ENCODE data around the gene EEF1A2.
"Not testable (repeated sequence)": the region's sequence is repeated elsewhere in the genome, so short reads cannot be mapped to it uniquely, and the experiment has no call there.

EEF1A2 gene

GRCh38 chr20:63487116-63487764 is 11.6 kb downstream of the EEF1A2 start:
- no peak for DNase-seq (ENCODE audit: low read depth in 2 of 2)

GRCh38 chr20:63486300-63486855 is 12.5 kb downstream of the EEF1A2 start:
- no peak for DNase-seq (ENCODE audit: low read depth in 2 of 2)

- no peak for DNase-seq (ENCODE audit: low read depth in 2 of 2)
Observed at GRCh38 chr20:63484651-63485403, 14.1 kb downstream of the EEF1A2 start.

GRCh38 chr20:63484236-63484635 is 14.6 kb downstream of the EEF1A2 start:
- DNase-seq (ENCODE audit: low read depth in 2 of 2), result no peak

GRCh38 chr20:63483834-63484233 is 15.0 kb downstream of the EEF1A2 start:
- DNase-seq (ENCODE audit: low read depth in 2 of 2), result no peak

GRCh38 chr20:63482021-63482587 is 16.8 kb downstream of the EEF1A2 start:
- no peak for DNase-seq (ENCODE audit: low read depth in 2 of 2)

GRCh38 chr20:63481503-63481902 is 17.4 kb downstream of the EEF1A2 start:
- DNase-seq (ENCODE audit: low read depth in 2 of 2), result no peak

- DNase-seq (ENCODE audit: low read depth in 2 of 2), result not testable (repeated sequence)
Observed at GRCh38 chr20:63479695-63480419, 19.0 kb downstream of the EEF1A2 start.

GRCh38 chr20:63478346-63479302 is 20.3 kb downstream of the EEF1A2 start:
- no peak for DNase-seq (ENCODE audit: low read depth in 2 of 2)

GRCh38 chr20:63477944-63478343 is 20.9 kb downstream of the EEF1A2 start:
- no peak for DNase-seq (ENCODE audit: low read depth in 2 of 2)

GRCh38 chr20:63477061-63477616 is 21.7 kb downstream of the EEF1A2 start:
- no peak for DNase-seq (ENCODE audit: low read depth in 2 of 2)

- no peak for DNase-seq (ENCODE audit: low read depth in 2 of 2)
Observed at GRCh38 chr20:63475209-63475608, 23.7 kb downstream of the EEF1A2 start.

- DNase-seq (ENCODE audit: low read depth in 2 of 2), result no peak
Observed at GRCh38 chr20:63473555-63474449, 25.1 kb downstream of the EEF1A2 start.

- DNase-seq (ENCODE audit: low read depth in 2 of 2), result no peak
Observed at GRCh38 chr20:63472862-63473390, 26.0 kb downstream of the EEF1A2 start.

GRCh38 chr20:63471981-63472831 is 26.7 kb downstream of the EEF1A2 start, which contains the start of gene KCNQ2:
Gene KCNQ2, minus strand, starts transcription at chr20:63472655. Its CDS starts 192 bp downstream, at chr20:63472463.
- no peak for DNase-seq (ENCODE audit: low read depth in 2 of 2)

- DNase-seq (ENCODE audit: low read depth in 2 of 2), result no peak
Observed at GRCh38 chr20:63471717-63471980, 27.2 kb downstream of the EEF1A2 start.

- no peak for DNase-seq (ENCODE audit: low read depth in 2 of 2)
Observed at GRCh38 chr20:63471002-63471716, 27.7 kb downstream of the EEF1A2 start.

- DNase-seq (ENCODE audit: low read depth in 2 of 2), result no peak
Observed at GRCh38 chr20:63470410-63470809, 28.5 kb downstream of the EEF1A2 start.
